SU-DHL-6 (cell line): ENCODE data around the gene ALPK3.

Experiments
- H2AFZ ChIP-seq: fragments of 200-600 bp; sonication (generic); 2 replicates; pipeline ENCODE4 v1.6.1; 2014; ENCODE audit warnings: low read depth, mild to moderate bottlenecking, moderate library complexity, mixed read lengths, antibody characterized with exemption, low read length; ENCODE audit not compliant: severe bottlenecking
- H3F3A ChIP-seq: fragments of 200-600 bp; shearing (Covaris generic); 2 replicates; pipeline ENCODE4 v1.6.0; 2016; ENCODE audit warnings: antibody characterized with exemption, mild to moderate bottlenecking; ENCODE audit not compliant: insufficient read depth
- H3K27ac ChIP-seq: fragments of 200-600 bp; sonication (generic); 2 replicates; pipeline ENCODE4 v1.5.1; 2016; ENCODE audit warnings: low read depth, mild to moderate bottlenecking, low read length, moderate library complexity, mixed read lengths
- H3K27me3 ChIP-seq: fragments of 200-600 bp; sonication (generic), shearing (Covaris generic); 2 replicates; pipeline ENCODE4 v1.6.0; 2014; ENCODE audit warnings: mild to moderate bottlenecking, low read length
- H3K36me3 ChIP-seq: fragments of 200-600 bp; sonication (generic); 2 replicates; pipeline ENCODE4 v1.6.1; 2014; ENCODE audit warnings: mild to moderate bottlenecking, low read length, mixed read lengths
- H3K4me2 ChIP-seq: fragments of 300-600, 200-600 bp; shearing (Covaris generic), sonication (generic); 2 replicates; pipeline ENCODE4 v1.6.0; 2014; ENCODE audit warnings: low read length, low read depth, mild to moderate bottlenecking; ENCODE audit not compliant: poor library complexity, severe bottlenecking
- H3K4me3 ChIP-seq: fragments of 200-600 bp; sonication (generic); 2 replicates; pipeline ENCODE4 v1.5.1; 2014; ENCODE audit warnings: antibody characterized with exemption, low read length, mild to moderate bottlenecking, mixed read lengths; ENCODE audit not compliant: insufficient read depth, poor library complexity, severe bottlenecking
- H3K79me2 ChIP-seq: fragments of 200-600 bp; sonication (generic); 2 replicates; pipeline ENCODE4 v1.6.1; 2014; ENCODE audit warnings: mild to moderate bottlenecking, low read length, moderate library complexity; ENCODE audit not compliant: insufficient read depth
- H3K9ac ChIP-seq: fragments of 200-600 bp; sonication (generic); 2 replicates; pipeline ENCODE4 v1.7.0; 2014; ENCODE audit warnings: mild to moderate bottlenecking, low read length
- H3K9me2 ChIP-seq: fragments of 200-600 bp; sonication (generic); replicated peaks from 2 replicates; pipeline ENCODE4 v1.6.1; 2014; ENCODE audit warnings: low read length; ENCODE audit not compliant: insufficient read depth
- H3K9me3 ChIP-seq: fragments of 200-600 bp; sonication (generic); 2 replicates; pipeline ENCODE4 v1.6.1; 2014; ENCODE audit warnings: low read length, mixed read lengths; ENCODE audit not compliant: insufficient read depth
- H4K20me1 ChIP-seq: fragments of 200-600 bp; sonication (generic); 2 replicates; pipeline ENCODE4 v1.6.1; 2014; ENCODE audit warnings: low read depth, mild to moderate bottlenecking, antibody characterized with exemption, low read length, moderate library complexity, mixed read lengths
- CTCF ChIP-seq: fragments of 200-600 bp; sonication (generic); IDR thresholded peaks from one replicate; pipeline ENCODE4 v1.5.1; 2017; ENCODE audit warnings: antibody characterized with exemption, mild to moderate bottlenecking, low read length, moderate library complexity; ENCODE audit not compliant: insufficient read depth, poor library complexity, severe bottlenecking
- EZH2phosphoT487 ChIP-seq: fragments of 200-600 bp; sonication (generic), shearing (Covaris generic); conservative IDR thresholded peaks from 2 replicates; pipeline ENCODE4 v1.6.1; 2018; ENCODE audit warnings: mild to moderate bottlenecking, antibody characterized with exemption, low read length, moderate library complexity, mixed read lengths

The ALPK3 gene

GRCh38 chr15:84917452-84917851 lies 100.3 kb downstream of the ALPK3 start:
- H3K79me2 ChIP-seq: no peaks in the 10 kb centered on the region
- H3K9me2 ChIP-seq: no peaks in the 10 kb centered on the region
- H3K9ac ChIP-seq: no peak overlapping the region
- H3K9me3 ChIP-seq: no peaks in the 10 kb centered on the region
- no peaks in the 10 kb centered on the region for H4K20me1 ChIP-seq
- no peak overlapping the region for H3K27ac ChIP-seq
- no peak overlapping the region for H3K4me2 ChIP-seq
- no peak overlapping the region for H2AFZ ChIP-seq
- H3F3A ChIP-seq: no peaks in the 10 kb centered on the region
- H3K27me3 ChIP-seq: no peaks in the 10 kb centered on the region; the same call in 1 of the 2 replicates
- H3K4me3 ChIP-seq: no peak overlapping the region
- H3K36me3 ChIP-seq: no peaks in the 10 kb centered on the region
- TF ChIP-seq EZH2phosphoT487 (no peak), CTCF (no peak)

- no peak overlapping the region for H3K4me2 ChIP-seq
Measured at GRCh38 chr15:84919106-84919667, 102.0 kb downstream of the ALPK3 start.

GRCh38 chr15:84921121-84921520 lies 104.0 kb downstream of the ALPK3 start:
- H3K36me3 ChIP-seq: no peaks in the 10 kb centered on the region
- H3K27ac ChIP-seq: no peak overlapping the region
- H3K79me2 ChIP-seq: no peaks in the 10 kb centered on the region
- H3K9ac ChIP-seq: no peak overlapping the region
- H3K4me2 ChIP-seq: no peak overlapping the region
- H2AFZ ChIP-seq: no peak overlapping the region
- H3K27me3 ChIP-seq: no peaks in the 10 kb centered on the region
- H3K4me3 ChIP-seq: no peak overlapping the region
- H3K9me2 ChIP-seq: no peaks in the 10 kb centered on the region
- H3K9me3 ChIP-seq: no peaks in the 10 kb centered on the region
- no peaks in the 10 kb centered on the region for H4K20me1 ChIP-seq
- no peaks in the 10 kb centered on the region for H3F3A ChIP-seq
- no peak for TF ChIP-seq EZH2phosphoT487
- no peak for TF ChIP-seq CTCF

More at GRCh38 chr15:84919106-84919667, 102.0 kb downstream of the ALPK3 start:
- H4K20me1 ChIP-seq: no peaks in the 10 kb centered on the region
- H3K9ac ChIP-seq: no peak overlapping the region
- H3K9me2 ChIP-seq: no peaks in the 10 kb centered on the region
- H3K27ac ChIP-seq: no peak overlapping the region
- no peaks in the 10 kb centered on the region for H3K79me2 ChIP-seq
- no peaks in the 10 kb centered on the region; the same call in 1 of the 2 replicates for H3K27me3 ChIP-seq
- H3K36me3 ChIP-seq: no peaks in the 10 kb centered on the region
- no peak overlapping the region for H2AFZ ChIP-seq
- no peak overlapping the region for H3K4me3 ChIP-seq
- TF ChIP-seq CTCF: no peak
- TF ChIP-seq EZH2phosphoT487: no peak
- no peaks in the 10 kb centered on the region for H3F3A ChIP-seq
- H3K9me3 ChIP-seq: no peaks in the 10 kb centered on the region
